HL-60 (cell line): ENCODE data around the gene TNNT2.

Source experiments
- GABPA ChIP-seq: IDR thresholded peaks from 2 replicates; pipeline ENCODE4 v1.6.1; 2012; ENCODE audit warnings: low read depth
- POLR2AphosphoS5 ChIP-seq: IDR thresholded peaks from 2 replicates; pipeline ENCODE4 v1.6.1; 2012; ENCODE audit warnings: low read depth
- TF ChIP-seq, protein P1 (sequence below): IDR thresholded peaks from 2 replicates; pipeline ENCODE4 v1.6.1; 2012; ENCODE audit warnings: low read depth; ENCODE audit not compliant: insufficient replicate concordance
- TF ChIP-seq, protein P2 (sequence below): IDR thresholded peaks from one replicate; pipeline ENCODE4 v1.5.1; 2011; ENCODE audit warnings: low read length, control low read depth, inconsistent platforms; ENCODE audit not compliant: insufficient read depth

DNA sequence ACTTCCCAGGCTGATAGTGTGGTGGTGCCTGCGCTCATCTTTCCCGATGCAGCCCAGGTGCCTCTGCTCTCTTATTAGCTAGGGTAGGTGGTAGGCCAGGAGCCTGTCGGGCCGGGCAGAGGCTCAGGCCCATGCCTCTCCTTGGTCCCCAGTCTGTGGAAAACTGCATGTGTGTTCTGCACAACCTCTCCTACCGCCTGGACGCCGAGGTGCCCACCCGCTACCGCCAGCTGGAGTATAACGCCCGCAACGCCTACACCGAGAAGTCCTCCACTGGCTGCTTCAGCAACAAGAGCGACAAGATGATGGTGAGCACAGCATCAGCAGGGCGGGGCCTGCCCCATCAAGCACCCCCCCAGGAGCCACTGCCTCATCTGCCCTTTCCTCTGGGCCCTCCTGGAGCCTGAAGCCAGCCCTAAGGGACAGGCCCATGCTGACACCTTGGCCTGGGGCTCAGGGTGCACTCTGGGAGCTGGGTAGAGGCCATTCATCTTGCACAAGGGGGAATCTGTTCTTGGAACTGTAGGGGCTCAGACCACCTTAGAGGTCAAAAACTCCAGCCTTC lies 55.6 kb downstream of the TNNT2 start:
- TF ChIP-seq, protein P1, sequence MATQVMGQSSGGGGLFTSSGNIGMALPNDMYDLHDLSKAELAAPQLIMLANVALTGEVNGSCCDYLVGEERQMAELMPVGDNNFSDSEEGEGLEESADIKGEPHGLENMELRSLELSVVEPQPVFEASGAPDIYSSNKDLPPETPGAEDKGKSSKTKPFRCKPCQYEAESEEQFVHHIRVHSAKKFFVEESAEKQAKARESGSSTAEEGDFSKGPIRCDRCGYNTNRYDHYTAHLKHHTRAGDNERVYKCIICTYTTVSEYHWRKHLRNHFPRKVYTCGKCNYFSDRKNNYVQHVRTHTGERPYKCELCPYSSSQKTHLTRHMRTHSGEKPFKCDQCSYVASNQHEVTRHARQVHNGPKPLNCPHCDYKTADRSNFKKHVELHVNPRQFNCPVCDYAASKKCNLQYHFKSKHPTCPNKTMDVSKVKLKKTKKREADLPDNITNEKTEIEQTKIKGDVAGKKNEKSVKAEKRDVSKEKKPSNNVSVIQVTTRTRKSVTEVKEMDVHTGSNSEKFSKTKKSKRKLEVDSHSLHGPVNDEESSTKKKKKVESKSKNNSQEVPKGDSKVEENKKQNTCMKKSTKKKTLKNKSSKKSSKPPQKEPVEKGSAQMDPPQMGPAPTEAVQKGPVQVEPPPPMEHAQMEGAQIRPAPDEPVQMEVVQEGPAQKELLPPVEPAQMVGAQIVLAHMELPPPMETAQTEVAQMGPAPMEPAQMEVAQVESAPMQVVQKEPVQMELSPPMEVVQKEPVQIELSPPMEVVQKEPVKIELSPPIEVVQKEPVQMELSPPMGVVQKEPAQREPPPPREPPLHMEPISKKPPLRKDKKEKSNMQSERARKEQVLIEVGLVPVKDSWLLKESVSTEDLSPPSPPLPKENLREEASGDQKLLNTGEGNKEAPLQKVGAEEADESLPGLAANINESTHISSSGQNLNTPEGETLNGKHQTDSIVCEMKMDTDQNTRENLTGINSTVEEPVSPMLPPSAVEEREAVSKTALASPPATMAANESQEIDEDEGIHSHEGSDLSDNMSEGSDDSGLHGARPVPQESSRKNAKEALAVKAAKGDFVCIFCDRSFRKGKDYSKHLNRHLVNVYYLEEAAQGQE = no peak
- TF ChIP-seq, protein P2, sequence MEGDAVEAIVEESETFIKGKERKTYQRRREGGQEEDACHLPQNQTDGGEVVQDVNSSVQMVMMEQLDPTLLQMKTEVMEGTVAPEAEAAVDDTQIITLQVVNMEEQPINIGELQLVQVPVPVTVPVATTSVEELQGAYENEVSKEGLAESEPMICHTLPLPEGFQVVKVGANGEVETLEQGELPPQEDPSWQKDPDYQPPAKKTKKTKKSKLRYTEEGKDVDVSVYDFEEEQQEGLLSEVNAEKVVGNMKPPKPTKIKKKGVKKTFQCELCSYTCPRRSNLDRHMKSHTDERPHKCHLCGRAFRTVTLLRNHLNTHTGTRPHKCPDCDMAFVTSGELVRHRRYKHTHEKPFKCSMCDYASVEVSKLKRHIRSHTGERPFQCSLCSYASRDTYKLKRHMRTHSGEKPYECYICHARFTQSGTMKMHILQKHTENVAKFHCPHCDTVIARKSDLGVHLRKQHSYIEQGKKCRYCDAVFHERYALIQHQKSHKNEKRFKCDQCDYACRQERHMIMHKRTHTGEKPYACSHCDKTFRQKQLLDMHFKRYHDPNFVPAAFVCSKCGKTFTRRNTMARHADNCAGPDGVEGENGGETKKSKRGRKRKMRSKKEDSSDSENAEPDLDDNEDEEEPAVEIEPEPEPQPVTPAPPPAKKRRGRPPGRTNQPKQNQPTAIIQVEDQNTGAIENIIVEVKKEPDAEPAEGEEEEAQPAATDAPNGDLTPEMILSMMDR = no peak
- no peak for TF ChIP-seq POLR2AphosphoS5
- no peak for TF ChIP-seq GABPA
